ENCODE results near the gene ATRIP. TPM values are rescaled to one million over a fixed set of nuclear protein-coding genes. Genes with fewer than 3 reads are reported as not detected.

The ATRIP gene
- polyA plus RNA-seq, 1 of the 3 experiments (the other 2 are of a cell fraction): 5.6 TPM

- Histone ChIP-seq H3K9me3 (no peaks in the 10 kb centered on the region), H3K27ac (ENCODE audit: low read depth in 2 of 2, low read length in 1 of 2) (peak overlapping the region; percentile 99 to 100)
- CTCF ChIA-PET: interaction anchor here (0.5 to 8.2 kb wide), 16 partner anchors 12 to 201 kb away, joined by 3 to 136 read pairs (median 4); partner anchors contain the start of genes ATRIP, PFKFB4 and SLC26A6
These were observed 18.2 kb downstream of the ATRIP start for GRCh38 chr3:48464713-48465221.

GRCh38 chr3:48465237-48465530 lies 18.6 kb downstream of the ATRIP start:
- Histone ChIP-seq H3K79me2 (ENCODE audit: insufficient read depth) (peaks cover 40% of the 10 kb centered on the region), H3K4me1 (ENCODE audit: control insufficient read depth in 1 of 2, insufficient read depth in 2 of 2, low read depth in 1 of 2, low read length in 1 of 2) (peaks cover 16 to 64% of the 10 kb centered on the region in 2 experiments; a peak in 2 of 4 replicates), H2AFZ (ENCODE audit: low read depth) (no peak overlapping the region), H4K20me1 (ENCODE audit: insufficient read depth) (no peaks in the 10 kb centered on the region), H3K9me2 (no peaks in the 10 kb centered on the region), H3K4me3 (ENCODE audit: low read depth in 2 of 2, low read length in 1 of 2) (0 out of 4 replicates have a peak overlapping the region, but pooled peaks of 1 of the 2 experiments have one; percentile 68), H3K4me2 (peak overlapping the region; percentile 36; the same call in 1 of the 2 replicates), H3F3A (replicated peaks; ENCODE audit: insufficient read depth) (peaks cover 22% of the 10 kb centered on the region), H3K9ac (peak overlapping the region; percentile 95), H3K27me3 (ENCODE audit: insufficient read depth) (no peaks in the 10 kb centered on the region), H3K9me3 (no peaks in the 10 kb centered on the region), H3K27ac (ENCODE audit: low read depth in 2 of 2, low read length in 1 of 2) (peak overlapping the region; percentile 99 to 100), H3K36me3 (replicated peaks in 1 of 2; ENCODE audit: control insufficient read depth in 1 of 2, insufficient read depth in 2 of 2, low read length in 1 of 2) (peaks cover 11 to 47% of the 10 kb centered on the region in 2 experiments)
- TF ChIP-seq MXI1 (IDR thresholded peaks at IDR 0.05; ENCODE audit: low read depth, low read length) (no peak), JUND (IDR thresholded peaks at IDR 0.05) (no peak), IRF3 (IDR thresholded peaks at IDR 0.05; ENCODE audit: low read depth, low read length) (no peak)
- ChIA-PET CTCF (interaction anchor here (0.5 to 8.2 kb wide), 16 partner anchors 11 to 201 kb away, joined by 3 to 136 read pairs (median 4); partner anchors contain the start of genes ATRIP, PFKFB4 and UCN2), POLR2A (interaction anchor here (0.7 to 1.3 kb wide), 2 partner anchors 42 to 85 kb away, joined by 3 to 5 read pairs; no protein-coding TSS in a partner anchor)
- no peak for DNase-seq
- WGBS (ENCODE audit: low lambda C conversion rate): 27% methylated on average over 6 of the region's 7 CpGs

More at GRCh38 chr3:48464713-48465221, 18.2 kb downstream of the ATRIP start:
- Histone ChIP-seq H3K4me3 (ENCODE audit: low read depth in 2 of 2, low read length in 1 of 2) (0 out of 4 replicates have a peak overlapping the region, but pooled peaks of 1 of the 2 experiments have one; percentile 68), H3K36me3 (replicated peaks in 1 of 2; ENCODE audit: control insufficient read depth in 1 of 2, insufficient read depth in 2 of 2, low read length in 1 of 2) (peaks cover 15 to 49% of the 10 kb centered on the region in 2 experiments), H4K20me1 (ENCODE audit: insufficient read depth) (no peaks in the 10 kb centered on the region), H3K79me2 (ENCODE audit: insufficient read depth) (peaks cover 36% of the 10 kb centered on the region), H3F3A (replicated peaks; ENCODE audit: insufficient read depth) (peaks cover 22% of the 10 kb centered on the region), H3K4me2 (peak overlapping the region; percentile 36; the same call in 1 of the 2 replicates), H3K4me1 (ENCODE audit: control insufficient read depth in 1 of 2, insufficient read depth in 2 of 2, low read depth in 1 of 2, low read length in 1 of 2) (peaks cover 16 to 60% of the 10 kb centered on the region in 2 experiments; a peak in 2 of 4 replicates), H3K9me2 (no peaks in the 10 kb centered on the region), H3K27me3 (ENCODE audit: insufficient read depth) (no peaks in the 10 kb centered on the region), H2AFZ (ENCODE audit: low read depth) (no peak overlapping the region), H3K9ac (peak overlapping the region; percentile 95)
- no peak for DNase-seq
- POLR2A ChIA-PET: interaction anchor here (0.7 to 0.9 kb wide), 2 partner anchors 13 to 85 kb away, joined by 3 to 4 read pairs; no protein-coding TSS in a partner anchor
- no peak for TF ChIP-seq IRF3 (IDR thresholded peaks at IDR 0.05; ENCODE audit: low read depth, low read length)
- 93% methylated on average over 3 of the region's 17 CpGs for WGBS (ENCODE audit: low lambda C conversion rate)
